AG09309 (cell line): Measurements from ENCODE around the gene KANTR.

ENCODE experiments used
- DNase-seq: peaks from one replicate; pipeline ENCODE4 v3.0.0-alpha.2; 2010; ENCODE audit warnings: low read depth
- H3K4me3 ChIP-seq: 2 replicates; pipeline ENCODE4 v1.5.1; 2011; ENCODE audit warnings: mild to moderate bottlenecking, low read depth, low read length, moderate library complexity; ENCODE audit not compliant: control insufficient read depth
- TF ChIP-seq, protein P1 (sequence below): IDR thresholded peaks from 2 replicates; pipeline ENCODE4 v1.5.1; 2011; ENCODE audit warnings: mild to moderate bottlenecking, low read depth, low read length, inconsistent platforms; ENCODE audit not compliant: insufficient read depth, control insufficient read depth; ENCODE audit errors: missing control alignments

KANTR gene

DNA sequence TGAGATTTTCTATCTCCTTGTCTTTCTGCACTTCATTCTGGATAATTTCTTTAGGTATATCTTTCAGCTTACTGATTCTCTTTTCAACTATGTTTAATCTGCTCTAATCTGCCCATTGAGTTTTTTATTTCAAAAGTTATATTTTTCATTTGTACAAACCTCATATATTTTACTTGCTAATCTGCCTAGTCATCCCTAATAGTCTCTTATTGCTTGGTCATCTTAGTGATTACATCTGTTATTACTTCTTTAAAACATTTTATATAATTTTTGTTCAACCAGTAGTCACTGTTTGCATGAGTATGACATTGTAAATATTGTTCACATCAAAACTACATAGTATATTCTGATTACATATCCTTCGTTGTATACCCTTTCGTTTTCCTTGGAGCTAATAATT, 32.4 kb downstream of the KANTR start:
- DNase-seq: no peak
- TF ChIP-seq, protein P1, sequence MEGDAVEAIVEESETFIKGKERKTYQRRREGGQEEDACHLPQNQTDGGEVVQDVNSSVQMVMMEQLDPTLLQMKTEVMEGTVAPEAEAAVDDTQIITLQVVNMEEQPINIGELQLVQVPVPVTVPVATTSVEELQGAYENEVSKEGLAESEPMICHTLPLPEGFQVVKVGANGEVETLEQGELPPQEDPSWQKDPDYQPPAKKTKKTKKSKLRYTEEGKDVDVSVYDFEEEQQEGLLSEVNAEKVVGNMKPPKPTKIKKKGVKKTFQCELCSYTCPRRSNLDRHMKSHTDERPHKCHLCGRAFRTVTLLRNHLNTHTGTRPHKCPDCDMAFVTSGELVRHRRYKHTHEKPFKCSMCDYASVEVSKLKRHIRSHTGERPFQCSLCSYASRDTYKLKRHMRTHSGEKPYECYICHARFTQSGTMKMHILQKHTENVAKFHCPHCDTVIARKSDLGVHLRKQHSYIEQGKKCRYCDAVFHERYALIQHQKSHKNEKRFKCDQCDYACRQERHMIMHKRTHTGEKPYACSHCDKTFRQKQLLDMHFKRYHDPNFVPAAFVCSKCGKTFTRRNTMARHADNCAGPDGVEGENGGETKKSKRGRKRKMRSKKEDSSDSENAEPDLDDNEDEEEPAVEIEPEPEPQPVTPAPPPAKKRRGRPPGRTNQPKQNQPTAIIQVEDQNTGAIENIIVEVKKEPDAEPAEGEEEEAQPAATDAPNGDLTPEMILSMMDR: no peak
- H3K4me3 ChIP-seq: no peak overlapping the region

DNA sequence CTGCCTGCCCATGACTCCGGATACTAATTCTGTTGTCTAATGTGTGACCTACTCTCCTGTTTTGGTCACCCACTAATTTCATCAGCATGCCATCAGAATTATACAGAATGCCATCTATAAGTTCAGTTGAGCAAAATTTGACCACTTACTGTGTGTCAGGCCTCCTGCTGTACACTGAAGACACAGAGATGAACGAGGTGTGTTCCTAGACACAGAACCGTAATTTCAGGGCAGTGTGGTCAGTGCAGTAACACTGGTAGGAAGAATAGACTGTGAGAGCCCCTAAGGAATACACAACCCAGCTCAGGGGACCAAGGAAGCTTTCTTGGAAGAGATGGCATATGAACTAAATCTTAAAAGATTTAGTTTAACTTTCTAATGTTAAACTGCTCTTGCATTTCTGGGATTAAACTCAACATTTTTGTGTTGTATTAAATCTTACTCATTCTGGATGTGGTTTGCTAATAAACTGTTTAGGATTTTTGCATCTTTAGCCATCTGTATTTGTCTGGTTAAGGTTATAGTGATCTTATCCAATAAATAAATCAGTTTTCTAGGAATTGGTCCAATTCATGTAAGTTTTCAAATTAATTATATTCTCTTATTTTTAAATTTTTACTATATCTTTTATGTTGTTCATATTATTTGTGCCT, 34.3 kb downstream of the KANTR start:
- TF ChIP-seq, protein P1: no peak
- no peak overlapping the region for H3K4me3 ChIP-seq
- peak; percentile 13 for DNase-seq

DNA sequence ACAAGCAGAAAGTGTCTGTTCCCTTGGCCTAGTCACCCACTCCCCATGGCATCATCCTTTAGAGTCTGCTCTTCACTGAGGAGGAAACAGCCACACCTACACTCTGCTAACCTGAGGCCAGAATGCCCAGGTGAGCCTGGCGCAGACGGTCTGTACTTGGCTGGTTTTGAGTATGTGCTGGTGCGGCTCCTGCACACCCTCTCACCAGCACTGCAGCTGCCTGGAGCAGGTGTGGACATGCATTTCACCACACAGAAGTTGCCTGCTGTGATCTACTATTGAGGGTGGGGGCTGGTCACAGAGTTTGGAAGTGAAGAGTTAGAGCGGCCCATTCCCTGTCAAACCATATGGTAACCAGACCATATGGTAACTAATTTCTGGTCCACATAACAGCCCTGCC, 39.5 kb downstream of the KANTR start:
- TF ChIP-seq, protein P1: no peak
- no peak overlapping the region for H3K4me3 ChIP-seq
- DNase-seq: no peak

DNA sequence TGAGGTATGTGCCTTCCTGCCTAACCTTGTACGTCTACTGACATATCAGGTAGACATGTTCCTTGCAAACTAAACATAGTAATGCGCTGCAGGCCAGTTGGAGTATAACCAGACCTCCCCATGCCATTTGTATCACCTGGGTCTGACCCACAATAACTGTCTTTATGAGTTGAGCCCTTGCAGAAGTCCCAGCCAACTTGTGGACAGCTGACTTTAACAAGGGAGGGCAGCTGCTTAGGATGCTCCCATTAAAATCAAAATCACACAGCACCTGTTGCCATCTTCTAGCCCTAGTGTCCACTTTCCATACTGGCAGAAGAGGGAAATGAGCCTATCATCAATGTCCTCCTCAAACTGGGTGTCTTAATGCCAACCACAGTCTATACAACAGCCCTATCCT, 41.6 kb downstream of the KANTR start:
- no peak overlapping the region for H3K4me3 ChIP-seq
- DNase-seq: no peak
- TF ChIP-seq, protein P1: no peak

DNA sequence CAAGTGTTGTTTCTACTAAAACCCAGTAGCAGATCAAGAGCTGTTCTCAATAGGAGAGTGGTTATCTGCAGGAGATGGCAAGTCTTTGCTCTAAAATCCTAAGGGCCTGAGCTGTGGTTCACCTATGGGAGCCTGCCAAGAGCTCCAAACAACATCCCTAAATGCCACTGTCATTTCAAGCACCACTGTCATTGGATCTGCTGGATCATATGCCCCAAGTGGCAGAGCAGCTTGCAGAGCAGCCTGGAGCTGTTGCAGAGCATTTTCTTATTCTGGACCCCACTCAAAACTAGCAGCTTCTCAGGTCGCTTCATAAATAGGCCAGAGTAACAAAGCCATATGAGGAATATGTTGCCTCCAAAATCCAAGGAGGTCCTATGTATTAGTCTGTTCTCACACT, 59.6 kb downstream of the KANTR start:
- TF ChIP-seq, protein P1: no peak
- DNase-seq: no peak
- no peak overlapping the region for H3K4me3 ChIP-seq

DNA sequence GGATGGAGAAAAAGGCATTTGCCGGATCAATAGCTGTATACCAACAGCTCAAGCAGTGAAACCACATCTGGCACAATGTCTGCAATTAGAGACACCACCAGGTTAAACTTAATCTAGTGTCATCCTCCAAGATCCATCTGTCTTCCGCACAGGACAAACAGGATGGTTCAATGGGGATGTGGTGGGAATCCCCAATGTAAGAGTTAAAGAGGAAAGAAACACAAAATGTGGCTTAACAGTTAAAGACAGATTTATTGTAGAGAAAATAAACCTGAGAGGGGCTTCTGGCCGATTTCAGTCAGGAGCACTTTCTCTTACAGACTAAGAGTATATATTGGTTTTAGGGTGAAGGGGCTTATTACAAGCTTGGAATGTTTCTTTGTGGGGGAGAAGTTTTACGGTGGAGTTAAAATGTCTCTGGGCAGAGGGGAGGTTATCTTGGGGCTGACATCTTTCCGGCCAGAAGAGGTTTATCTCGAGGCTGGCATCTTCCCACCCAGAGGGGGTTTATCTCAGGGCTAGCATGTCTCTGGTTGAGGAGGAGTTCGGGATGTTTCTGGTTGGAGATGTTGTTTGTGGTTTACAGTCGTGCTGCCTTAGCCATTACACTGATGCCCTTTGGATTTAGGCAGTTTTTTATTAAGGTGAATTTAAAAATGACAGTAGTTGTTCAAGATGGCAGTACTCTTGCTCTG, 61.7 kb downstream of the KANTR start:
- no peak for DNase-seq
- TF ChIP-seq, protein P1: no peak
- H3K4me3 ChIP-seq: no peak overlapping the region

DNA sequence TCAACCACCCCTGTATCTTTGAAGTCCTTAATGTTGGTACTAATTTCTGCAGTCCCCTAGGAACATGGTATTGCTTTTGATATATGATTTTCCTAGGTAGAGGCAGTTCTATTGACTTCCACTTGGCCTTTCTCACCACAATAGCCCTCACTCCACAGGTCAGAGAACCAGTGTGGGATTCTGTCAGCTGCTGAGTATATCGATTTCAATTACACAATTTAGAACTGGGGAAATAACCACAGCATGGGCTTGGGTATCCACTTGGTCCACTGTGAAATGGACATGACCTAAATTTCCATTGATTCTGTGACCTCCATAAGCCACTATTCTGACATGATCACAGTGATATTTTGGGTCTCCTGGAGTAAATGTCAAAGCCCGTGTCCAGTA, 62.3 kb downstream of the KANTR start:
- no peak for DNase-seq
- H3K4me3 ChIP-seq: no peak overlapping the region
- TF ChIP-seq, protein P1: no peak
